ENCODE results near the gene IL20RA.

Gene IL20RA

DNA sequence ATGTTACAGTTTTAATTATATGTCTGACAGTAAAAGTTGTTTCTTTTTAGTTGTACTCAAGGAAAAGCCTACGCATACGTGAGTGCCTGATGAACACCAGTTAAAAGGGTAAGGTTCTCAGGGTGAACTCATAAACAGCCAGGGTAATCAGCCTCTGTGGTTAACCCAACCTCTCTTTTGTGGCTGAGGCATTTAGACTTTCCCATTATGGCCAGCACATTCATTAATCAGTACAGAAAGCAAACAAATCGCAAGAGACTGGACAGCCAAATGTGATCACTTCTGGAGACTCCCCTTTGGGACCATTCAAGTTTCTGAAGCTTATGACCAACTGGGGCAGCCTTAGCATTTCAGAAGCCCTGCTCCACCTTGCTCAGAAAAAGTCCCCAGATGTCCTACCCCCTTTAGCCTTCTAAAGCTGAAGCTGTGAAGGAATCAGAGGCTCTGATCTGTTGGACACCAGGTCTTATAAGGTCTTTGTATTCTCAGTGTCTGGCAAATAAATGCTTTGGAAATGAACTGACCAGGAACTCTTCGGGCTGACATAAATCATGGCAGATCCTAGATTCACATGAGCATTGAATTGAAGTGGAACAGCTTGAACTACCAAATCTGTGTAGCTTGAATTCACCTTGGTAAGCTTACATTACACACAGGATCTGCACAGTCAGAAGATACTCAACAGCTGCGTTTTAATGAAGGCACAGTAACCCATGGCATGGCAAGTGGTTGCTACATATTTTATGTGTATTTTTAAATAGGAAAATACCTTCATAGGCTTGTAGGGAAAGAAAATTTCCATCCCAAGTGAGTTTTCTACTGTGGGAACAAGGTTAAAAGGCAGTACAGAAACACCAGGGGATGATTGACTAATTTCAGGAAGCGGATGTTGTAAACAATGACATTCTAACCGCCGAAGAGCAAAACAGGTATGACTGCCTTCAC, 18.7 kb downstream of the IL20RA start:
- DNase-seq (ENCODE audit: low spot score) = no peak
- Histone ChIP-seq H3K23ac (ENCODE audit: low read depth, low read length, poor library complexity) (no peak overlapping the region), H3K36me3 (replicated peaks in 1 of 2; ENCODE audit: control insufficient read depth in 2 of 2, insufficient read depth in 2 of 2, low read length in 2 of 2) (no peaks in the 10 kb centered on the region), H4K91ac (ENCODE audit: low read depth, low read length, poor library complexity) (no peak overlapping the region), H2BK12ac (ENCODE audit: low read length) (no peak overlapping the region), H2BK120ac (ENCODE audit: low read depth, low read length) (no peak overlapping the region), H3K4me3 (ENCODE audit: low read length in 2 of 2) (no peak overlapping the region), H3K9me3 (replicated peaks in 1 of 2; ENCODE audit: control insufficient read depth in 2 of 2, insufficient read depth in 1 of 2, low read depth in 1 of 2, low read length in 2 of 2) (no peaks in the 10 kb centered on the region), H4K8ac (ENCODE audit: low read depth, low read length) (no peak overlapping the region), H3K27ac (replicated peaks; ENCODE audit: low read length) (no peak overlapping the region), H2BK15ac (ENCODE audit: low read length) (no peak overlapping the region), H2BK5ac (ENCODE audit: low read length) (no peak overlapping the region), H3K27me3 (ENCODE audit: control insufficient read depth in 3 of 3, insufficient read depth in 3 of 3, low read depth in 1 of 3, low read length in 3 of 3) (no peaks in the 10 kb centered on the region), H3K4ac (ENCODE audit: low read length) (no peak overlapping the region), H3K18ac (ENCODE audit: low read length) (no peak overlapping the region), H3K9ac (ENCODE audit: low read depth, low read length, poor library complexity) (no peak overlapping the region), H2AK5ac (ENCODE audit: low read depth, low read length) (no peak overlapping the region), H3K79me1 (ENCODE audit: low read depth, low read length) (no peaks in the 10 kb centered on the region), H3K4me1 (ENCODE audit: control insufficient read depth in 2 of 2, insufficient read depth in 1 of 2, low read depth in 1 of 2, low read length in 2 of 2) (no peaks in the 10 kb centered on the region), H2AFZ (ENCODE audit: low read length) (no peak overlapping the region), H3K4me2 (ENCODE audit: insufficient read depth, low read length, poor library complexity, severe bottlenecking) (no peak overlapping the region), H3K14ac (ENCODE audit: low read length) (no peak overlapping the region)
- no CpG with 5 or more reads among the region's 8 CpGs for WGBS, 2 donors (ENCODE audit: extremely low coverage in 2 of 2, insufficient read length in 2 of 2, insufficient replicate concordance in 1 of 2)

DNA sequence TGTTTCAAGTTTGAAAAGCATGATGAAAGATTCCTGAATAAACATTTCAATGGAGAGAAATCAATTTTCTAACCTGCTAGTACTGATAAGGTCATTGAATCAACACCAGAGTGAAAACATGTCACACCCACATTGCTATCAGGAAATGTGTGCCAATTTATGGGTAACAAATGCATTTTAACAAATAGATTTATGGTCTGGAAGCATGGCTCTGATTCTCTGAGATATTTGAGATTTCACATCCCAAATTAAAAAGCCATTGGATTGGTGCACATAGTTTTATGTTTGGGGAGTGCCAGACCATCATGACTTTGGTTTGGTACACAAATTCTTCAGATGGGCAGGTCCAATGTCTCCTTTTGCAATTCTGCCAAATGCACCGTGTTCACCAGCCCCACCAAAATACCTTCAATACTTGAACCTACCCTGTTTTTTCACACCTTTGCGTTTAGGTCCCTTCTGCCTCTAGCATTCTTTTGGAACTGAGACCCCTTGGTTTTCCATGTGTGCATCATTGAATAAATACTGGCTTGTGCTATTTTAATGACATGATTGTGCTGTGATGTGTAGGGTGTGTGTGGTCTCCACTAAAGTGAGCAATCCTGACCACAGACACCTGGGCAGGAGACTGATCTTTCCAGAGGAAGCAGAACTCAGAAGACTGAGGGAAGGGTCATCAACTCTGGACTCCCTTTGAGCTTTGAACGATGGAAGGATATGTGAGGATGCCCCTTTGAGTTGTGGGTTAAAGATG, 20.4 kb downstream of the IL20RA start:
- Histone ChIP-seq H3K9me3 (replicated peaks in 1 of 2; ENCODE audit: control insufficient read depth in 2 of 2, insufficient read depth in 1 of 2, low read depth in 1 of 2, low read length in 2 of 2) (peaks cover 0 to 4% of the 10 kb centered on the region in 2 donors), H3K4me2 (ENCODE audit: insufficient read depth, low read length, poor library complexity, severe bottlenecking) (no peak overlapping the region), H3K18ac (ENCODE audit: low read length) (no peak overlapping the region), H3K4me3 (ENCODE audit: low read length in 2 of 2) (no peak overlapping the region), H3K27ac (replicated peaks; ENCODE audit: low read length) (no peak overlapping the region), H2BK120ac (ENCODE audit: low read depth, low read length) (no peak overlapping the region), H3K36me3 (replicated peaks in 1 of 2; ENCODE audit: control insufficient read depth in 2 of 2, insufficient read depth in 2 of 2, low read length in 2 of 2) (no peaks in the 10 kb centered on the region), H2BK12ac (ENCODE audit: low read length) (no peak overlapping the region), H3K14ac (ENCODE audit: low read length) (no peak overlapping the region), H2AFZ (ENCODE audit: low read length) (no peak overlapping the region), H3K4me1 (ENCODE audit: control insufficient read depth in 2 of 2, insufficient read depth in 1 of 2, low read depth in 1 of 2, low read length in 2 of 2) (no peaks in the 10 kb centered on the region), H3K4ac (ENCODE audit: low read length) (no peak overlapping the region), H2BK5ac (ENCODE audit: low read length) (no peak overlapping the region), H4K91ac (ENCODE audit: low read depth, low read length, poor library complexity) (no peak overlapping the region), H2BK15ac (ENCODE audit: low read length) (no peak overlapping the region), H3K9ac (ENCODE audit: low read depth, low read length, poor library complexity) (no peak overlapping the region), H2AK5ac (ENCODE audit: low read depth, low read length) (no peak overlapping the region), H3K27me3 (ENCODE audit: control insufficient read depth in 3 of 3, insufficient read depth in 3 of 3, low read depth in 1 of 3, low read length in 3 of 3) (no peaks in the 10 kb centered on the region), H3K23ac (ENCODE audit: low read depth, low read length, poor library complexity) (no peak overlapping the region), H4K8ac (ENCODE audit: low read depth, low read length) (no peak overlapping the region), H3K79me1 (ENCODE audit: low read depth, low read length) (no peaks in the 10 kb centered on the region)
- no peak for DNase-seq (ENCODE audit: low spot score)
- WGBS, 2 donors (ENCODE audit: extremely low coverage in 2 of 2, insufficient read length in 2 of 2, insufficient replicate concordance in 1 of 2) = no CpG with 5 or more reads among the region's 3 CpGs

DNA sequence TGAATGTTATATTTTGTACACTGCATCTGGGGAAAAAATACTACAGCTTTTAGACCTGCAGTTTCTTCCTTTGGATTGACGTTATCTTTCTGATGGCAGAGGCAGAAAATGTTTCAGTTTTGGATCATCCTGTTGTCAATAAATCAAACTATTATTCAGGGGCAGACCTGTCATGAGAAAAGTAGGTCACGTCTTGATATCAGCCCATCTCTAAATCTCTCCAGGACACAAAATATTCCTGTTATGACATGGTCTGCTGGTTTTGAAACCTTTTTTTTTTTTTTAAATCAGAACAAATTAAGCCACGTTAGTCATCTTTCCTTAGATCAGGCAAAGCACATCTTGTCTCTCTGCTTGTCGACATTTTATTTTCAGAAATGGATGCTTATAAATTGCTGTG, 24.0 kb downstream of the IL20RA start:
- H2BK15ac ChIP-seq (ENCODE audit: low read length) = no peak overlapping the region
- H3K9me3 ChIP-seq (replicated peaks in 1 of 2; ENCODE audit: control insufficient read depth in 2 of 2, insufficient read depth in 1 of 2, low read depth in 1 of 2, low read length in 2 of 2) = peaks cover 0 to 4% of the 10 kb centered on the region in 2 donors
- no peak overlapping the region for H4K91ac ChIP-seq (ENCODE audit: low read depth, low read length, poor library complexity)
- H2AK5ac ChIP-seq (ENCODE audit: low read depth, low read length) = no peak overlapping the region
- no peak overlapping the region for H3K4me2 ChIP-seq (ENCODE audit: insufficient read depth, low read length, poor library complexity, severe bottlenecking)
- peaks cover 0 to 2% of the 10 kb centered on the region in 2 donors for H3K4me1 ChIP-seq (ENCODE audit: control insufficient read depth in 2 of 2, insufficient read depth in 1 of 2, low read depth in 1 of 2, low read length in 2 of 2)
- H3K4ac ChIP-seq (ENCODE audit: low read length) = no peak overlapping the region
- no peaks in the 10 kb centered on the region for H3K79me1 ChIP-seq (ENCODE audit: low read depth, low read length)
- H3K36me3 ChIP-seq (replicated peaks in 1 of 2; ENCODE audit: control insufficient read depth in 2 of 2, insufficient read depth in 2 of 2, low read length in 2 of 2) = no peaks in the 10 kb centered on the region
- H2AFZ ChIP-seq (ENCODE audit: low read length) = no peak overlapping the region
- H4K8ac ChIP-seq (ENCODE audit: low read depth, low read length) = no peak overlapping the region
- H3K27ac ChIP-seq (replicated peaks; ENCODE audit: low read length) = no peak overlapping the region
- no peak overlapping the region for H2BK120ac ChIP-seq (ENCODE audit: low read depth, low read length)
- H3K14ac ChIP-seq (ENCODE audit: low read length) = no peak overlapping the region
- no peak overlapping the region for H3K23ac ChIP-seq (ENCODE audit: low read depth, low read length, poor library complexity)
- no peaks in the 10 kb centered on the region for H3K27me3 ChIP-seq (ENCODE audit: control insufficient read depth in 3 of 3, insufficient read depth in 3 of 3, low read depth in 1 of 3, low read length in 3 of 3)
- no peak overlapping the region for H2BK5ac ChIP-seq (ENCODE audit: low read length)
- no peak overlapping the region for H3K18ac ChIP-seq (ENCODE audit: low read length)
- no peak overlapping the region for H3K9ac ChIP-seq (ENCODE audit: low read depth, low read length, poor library complexity)
- H3K4me3 ChIP-seq (ENCODE audit: low read length in 2 of 2) = no peak overlapping the region
- WGBS, 2 donors (ENCODE audit: extremely low coverage in 2 of 2, insufficient read length in 2 of 2, insufficient replicate concordance in 1 of 2) = no CpG with 5 or more reads among the region's 4 CpGs
- DNase-seq (ENCODE audit: low spot score) = no peak
- no peak overlapping the region for H2BK12ac ChIP-seq (ENCODE audit: low read length)

Data from neuronal stem cell (in vitro differentiated cells).